PC-9 (cell line): Measurements from ENCODE around the gene ZDHHC11B.
"Not testable (repeated sequence)": the region's sequence is repeated elsewhere in the genome, so short reads cannot be mapped to it uniquely, and the experiment has no call there.

ENCODE experiments used
- EZH2 ChIP-seq: fragments of 200-600 bp; sonication (generic); IDR thresholded peaks from 2 replicates; pipeline ENCODE4 v1.8.0; 2017; ENCODE audit warnings: antibody characterized with exemption, low read depth
- TF ChIP-seq, protein P1 (sequence below): fragments of 200-600 bp; sonication (generic); conservative IDR thresholded peaks from 2 replicates; pipeline ENCODE4 v1.6.1; 2017; ENCODE audit warnings: mixed run types, antibody characterized with exemption, mild to moderate bottlenecking, moderate library complexity

DNA sequence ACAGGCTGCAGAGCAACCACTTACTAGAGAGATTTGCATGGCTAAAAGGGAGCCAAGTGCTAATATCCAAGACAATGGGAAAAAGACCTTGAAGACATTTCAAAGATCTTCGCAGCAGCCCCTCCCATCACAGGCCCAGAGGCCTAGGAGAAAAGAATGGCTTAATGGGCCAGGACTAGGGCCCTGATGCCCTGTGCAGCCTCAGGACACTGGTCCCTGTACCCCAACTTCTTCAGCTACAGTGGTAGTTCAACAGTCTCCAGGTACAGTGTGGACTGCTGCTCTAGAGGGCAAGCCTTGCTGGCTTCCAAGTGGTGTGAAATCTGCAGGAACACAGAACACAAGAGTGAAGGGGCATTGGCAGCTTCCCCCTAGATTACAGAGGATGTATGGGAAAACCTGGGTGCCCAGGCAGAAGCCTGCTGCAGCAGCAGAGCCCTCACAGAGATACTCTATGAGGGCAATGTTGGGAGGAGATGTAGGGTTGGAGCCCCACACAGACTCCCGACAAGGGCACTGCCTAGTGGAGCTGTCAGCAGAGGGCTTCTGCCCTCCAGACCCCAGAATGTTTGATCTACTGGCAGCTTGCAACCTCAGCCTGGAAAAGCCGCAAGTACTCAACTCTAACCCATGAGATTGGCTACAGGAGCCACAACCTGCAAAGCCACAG, 75.5 kb downstream of the ZDHHC11B start:
- TF ChIP-seq, protein P1, sequence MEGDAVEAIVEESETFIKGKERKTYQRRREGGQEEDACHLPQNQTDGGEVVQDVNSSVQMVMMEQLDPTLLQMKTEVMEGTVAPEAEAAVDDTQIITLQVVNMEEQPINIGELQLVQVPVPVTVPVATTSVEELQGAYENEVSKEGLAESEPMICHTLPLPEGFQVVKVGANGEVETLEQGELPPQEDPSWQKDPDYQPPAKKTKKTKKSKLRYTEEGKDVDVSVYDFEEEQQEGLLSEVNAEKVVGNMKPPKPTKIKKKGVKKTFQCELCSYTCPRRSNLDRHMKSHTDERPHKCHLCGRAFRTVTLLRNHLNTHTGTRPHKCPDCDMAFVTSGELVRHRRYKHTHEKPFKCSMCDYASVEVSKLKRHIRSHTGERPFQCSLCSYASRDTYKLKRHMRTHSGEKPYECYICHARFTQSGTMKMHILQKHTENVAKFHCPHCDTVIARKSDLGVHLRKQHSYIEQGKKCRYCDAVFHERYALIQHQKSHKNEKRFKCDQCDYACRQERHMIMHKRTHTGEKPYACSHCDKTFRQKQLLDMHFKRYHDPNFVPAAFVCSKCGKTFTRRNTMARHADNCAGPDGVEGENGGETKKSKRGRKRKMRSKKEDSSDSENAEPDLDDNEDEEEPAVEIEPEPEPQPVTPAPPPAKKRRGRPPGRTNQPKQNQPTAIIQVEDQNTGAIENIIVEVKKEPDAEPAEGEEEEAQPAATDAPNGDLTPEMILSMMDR = not testable (repeated sequence)
- not testable (repeated sequence) for TF ChIP-seq EZH2
